Lung microvascular endothelial cell (primary cell): ENCODE results near the gene RING1. TPM values are rescaled to one million over a fixed set of nuclear protein-coding genes. Genes with fewer than 3 reads are reported as not detected.
"Not testable (repeated sequence)": the region's sequence is repeated elsewhere in the genome, so short reads cannot be mapped to it uniquely, and the experiment has no call there.

Experiments used
- DNase-seq, 2 donors: peaks; one replicate each; pipeline versions ENCODE4 v3.0.0 to v3.0.0-alpha.2; 2010; ENCODE audit warnings: low read depth in 2 of 2
- total RNA-seq: library from RNA; depleted of rRNA; stranded (reverse); fragments of >200 nt; gene quantifications from 2 replicates; pipeline ENCODE4 v1.2.1, GENCODE V29; 2014

The RING1 gene
- total RNA-seq, 1 donor from 2014 or later = 22.8 TPM

- no peak for DNase-seq
These were observed 2.9 kb upstream of the RING1 start for GRCh38 chr6:33205191-33206026.

GRCh38 chr6:33206027-33206863 lies 2.1 kb upstream of the RING1 start:
- DNase-seq = no peak

GRCh38 chr6:33206864-33207551 lies 1.3 kb upstream of the RING1 start:
- peak; percentile 78 to 81 for DNase-seq

- peak; percentile 55 to 59 for DNase-seq
These were observed 679 bp upstream of the RING1 start for GRCh38 chr6:33207552-33208090.

- no peak for DNase-seq
These were observed 1.6 kb downstream of the RING1 start for GRCh38 chr6:33209856-33210255.

- DNase-seq = no peak
These were observed 2.8 kb downstream of the RING1 start for GRCh38 chr6:33211136-33211535.

GRCh38 chr6:33211666-33212422 lies 3.5 kb downstream of the RING1 start:
- no peak for DNase-seq

GRCh38 chr6:33212857-33213165 lies 4.5 kb downstream of the RING1 start:
- peak in 1 of 2 donors; percentile 27 for DNase-seq

- peak in 1 of 2 donors; percentile 20 for DNase-seq
These were observed 5.1 kb downstream of the RING1 start for GRCh38 chr6:33213166-33213988.

- DNase-seq = no peak
These were observed 5.7 kb downstream of the RING1 start for GRCh38 chr6:33213989-33214335.

- DNase-seq = no peak
These were observed 7.2 kb downstream of the RING1 start for GRCh38 chr6:33215271-33216116.

- no peak for DNase-seq
These were observed 7.9 kb downstream of the RING1 start for GRCh38 chr6:33216117-33216649.

GRCh38 chr6:33217246-33217645 lies 8.9 kb downstream of the RING1 start:
- DNase-seq = no peak

- DNase-seq = no peak
These were observed 9.4 kb downstream of the RING1 start for GRCh38 chr6:33217681-33218080.

- not testable (repeated sequence) for DNase-seq
These were observed 18.3 kb downstream of the RING1 start for GRCh38 chr6:33226503-33227120.

- DNase-seq = no peak
These were observed 26.9 kb downstream of the RING1 start for GRCh38 chr6:33235221-33235634.

- no peak for DNase-seq
These were observed 28.0 kb downstream of the RING1 start for GRCh38 chr6:33236328-33236727.

- DNase-seq = no peak
These were observed 28.6 kb downstream of the RING1 start for GRCh38 chr6:33236852-33237251.

- no peak for DNase-seq
These were observed 29.4 kb downstream of the RING1 start for GRCh38 chr6:33237741-33238140.
